HK-2 (cell line): ENCODE results near the gene USH1G.

ENCODE experiments used
- DNase-seq: peaks from one replicate; pipeline ENCODE4 v3.0.0-alpha.2; 2018; ENCODE audit not compliant: unreplicated experiment

Gene USH1G

DNA sequence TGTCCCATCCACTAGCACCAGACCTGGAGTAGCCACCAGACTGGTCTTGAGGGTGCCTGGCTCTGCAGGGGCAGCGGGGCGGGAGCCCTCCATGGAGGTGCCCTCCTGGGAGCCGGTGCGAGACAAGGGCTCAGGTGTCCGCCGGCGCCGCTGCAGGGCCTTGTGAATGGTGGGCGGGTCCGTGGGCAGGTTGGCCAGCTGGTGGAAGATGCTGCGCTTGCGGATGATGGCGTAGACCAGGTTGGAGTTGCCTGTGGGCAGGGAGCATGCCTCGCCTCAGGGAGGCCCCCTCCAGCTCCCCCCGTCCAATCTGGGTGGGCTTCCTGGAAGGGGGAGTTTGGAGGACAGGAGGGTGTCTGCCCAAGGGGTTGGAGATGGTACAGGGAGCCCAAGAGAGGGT is 31.1 kb upstream of the USH1G start:
- DNase-seq: no peak

DNA sequence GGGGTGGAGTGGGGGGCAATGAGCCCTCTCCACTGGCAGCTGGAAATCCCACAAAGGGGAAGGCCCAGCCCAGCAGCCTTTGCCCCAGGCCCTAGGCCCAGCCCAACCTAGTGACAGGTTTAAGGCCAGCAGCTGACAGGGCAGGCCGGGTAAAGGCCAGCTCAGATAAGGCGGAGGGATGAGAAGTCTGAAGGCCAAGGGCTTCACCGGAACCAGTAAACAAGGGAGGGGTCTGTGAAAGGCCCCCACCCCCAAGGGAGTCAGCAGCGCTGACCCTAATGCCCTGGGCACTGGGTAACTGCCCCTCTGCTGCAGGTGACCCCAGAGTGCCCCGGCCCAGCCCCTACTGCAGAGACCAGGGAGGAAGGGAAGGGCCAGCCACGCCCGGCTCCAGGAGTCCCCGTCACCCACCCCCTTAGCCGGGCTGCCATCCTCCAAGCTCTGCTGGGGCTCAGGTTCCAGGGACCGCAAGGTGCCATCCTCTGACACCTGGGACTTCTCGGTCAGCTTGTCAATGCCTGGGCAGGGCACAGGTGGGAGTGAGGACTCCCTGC is 30.2 kb upstream of the USH1G start:
- DNase-seq: no peak

DNA sequence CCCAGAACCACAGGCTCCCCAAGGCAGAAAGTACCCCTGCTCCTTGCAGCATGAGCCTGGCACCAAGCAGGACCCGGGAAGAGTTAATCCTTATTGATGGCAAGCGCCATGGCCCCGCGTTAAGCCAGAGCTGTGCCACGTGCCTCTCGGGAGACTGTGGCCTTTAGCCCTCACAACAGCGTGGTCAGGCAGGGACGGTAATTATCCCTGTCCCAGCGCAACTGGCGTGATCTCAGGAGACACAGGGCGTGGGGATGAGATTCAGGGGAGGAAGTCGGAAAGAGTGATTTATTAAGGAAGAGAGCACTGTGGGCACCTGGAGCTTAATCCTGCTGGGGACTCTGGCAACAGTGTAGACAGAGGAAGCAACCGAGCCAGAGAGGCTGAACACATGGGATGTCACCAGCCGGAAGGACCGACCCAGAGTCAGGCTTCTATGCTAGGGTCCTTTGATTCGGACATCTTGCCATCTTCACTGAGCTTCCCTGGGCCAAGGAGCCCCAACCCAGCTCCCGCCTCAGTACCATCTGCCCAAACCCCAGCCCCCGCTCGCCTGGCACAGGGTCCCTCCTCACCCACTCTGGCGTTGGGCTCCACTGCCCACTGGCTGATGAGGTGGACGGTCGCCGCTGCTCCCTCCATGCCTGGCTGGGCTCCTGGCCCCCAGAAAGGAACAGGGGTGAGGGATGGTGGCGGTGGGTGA is 29.5 kb upstream of the USH1G start:
- no peak for DNase-seq

DNA sequence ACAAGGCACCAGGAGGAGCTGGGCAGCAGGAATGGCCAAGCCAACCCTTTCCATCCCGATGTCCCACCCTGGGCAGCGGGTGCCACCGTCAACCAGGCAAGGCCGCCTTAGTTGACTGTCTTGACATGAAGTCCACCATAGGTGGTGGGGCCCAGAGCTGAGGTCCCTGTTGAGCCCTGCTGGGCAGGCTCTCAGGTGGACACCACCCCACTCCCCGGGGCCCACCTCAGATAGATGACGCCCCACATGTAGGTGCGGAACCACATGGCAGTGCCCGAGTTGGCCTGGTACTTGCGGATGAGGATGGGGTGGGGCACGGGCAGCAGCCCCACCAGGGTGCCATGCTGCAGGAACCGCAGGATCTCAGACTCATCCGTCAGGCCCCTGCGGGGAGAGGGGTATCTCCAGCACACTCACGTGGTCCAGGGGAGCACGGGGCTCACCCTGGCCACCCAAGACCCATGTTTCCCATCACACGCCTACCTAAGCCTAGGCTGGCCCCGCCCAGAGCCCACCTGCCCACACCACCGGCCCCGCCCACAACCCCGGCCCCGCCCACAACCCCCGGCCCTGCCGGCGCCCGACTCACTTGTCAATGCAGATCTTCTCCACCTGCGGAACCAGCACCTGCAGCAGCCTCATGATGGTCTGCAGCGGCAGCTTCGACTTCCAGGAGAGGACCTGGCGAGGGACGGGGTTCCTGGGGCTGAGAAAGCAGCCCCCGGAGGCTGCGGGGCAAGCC is 28.8 kb upstream of the USH1G start:
- no peak for DNase-seq

DNA sequence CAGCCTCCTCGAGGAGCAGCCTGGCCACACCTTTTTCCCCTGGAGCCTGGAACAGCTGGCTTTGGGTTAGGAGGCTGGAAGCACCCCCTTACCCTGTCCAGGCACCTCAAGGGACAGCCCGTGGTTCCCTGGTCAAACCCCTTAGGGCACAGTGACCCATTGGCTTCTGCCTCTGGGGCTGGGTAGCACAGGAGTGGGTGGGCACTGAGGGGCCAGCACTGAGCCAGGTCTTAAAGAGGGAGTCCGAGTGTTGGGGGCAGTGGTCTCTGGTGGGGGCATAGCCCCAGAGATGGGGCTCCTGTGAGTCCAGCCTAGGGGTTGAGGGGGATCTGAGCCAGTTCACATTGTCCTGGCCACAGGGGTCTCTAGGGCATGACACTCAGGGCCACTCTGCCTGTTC is 28.0 kb upstream of the USH1G start:
- no peak for DNase-seq

DNA sequence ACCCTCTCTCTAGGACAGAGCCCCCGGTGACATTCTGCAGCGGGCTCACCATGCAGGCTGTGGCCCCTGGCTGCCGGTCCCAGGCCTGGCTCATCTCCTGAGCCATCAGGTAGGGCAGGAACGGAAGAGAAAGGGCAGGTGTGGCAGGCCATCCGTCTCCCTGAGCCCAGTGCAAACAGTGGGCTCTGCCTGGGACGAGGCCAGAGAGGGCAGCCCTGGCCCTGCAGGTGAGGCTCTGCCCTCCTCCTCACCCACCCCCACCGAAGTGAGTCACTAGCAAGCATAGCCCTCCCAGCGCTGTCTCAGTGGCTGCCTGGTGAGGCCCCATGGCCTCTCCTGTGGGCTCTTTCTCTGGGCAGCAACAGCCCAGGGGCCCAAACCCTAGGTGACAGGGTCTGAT is 27.2 kb upstream of the USH1G start:
- DNase-seq: peak; percentile 22

DNA sequence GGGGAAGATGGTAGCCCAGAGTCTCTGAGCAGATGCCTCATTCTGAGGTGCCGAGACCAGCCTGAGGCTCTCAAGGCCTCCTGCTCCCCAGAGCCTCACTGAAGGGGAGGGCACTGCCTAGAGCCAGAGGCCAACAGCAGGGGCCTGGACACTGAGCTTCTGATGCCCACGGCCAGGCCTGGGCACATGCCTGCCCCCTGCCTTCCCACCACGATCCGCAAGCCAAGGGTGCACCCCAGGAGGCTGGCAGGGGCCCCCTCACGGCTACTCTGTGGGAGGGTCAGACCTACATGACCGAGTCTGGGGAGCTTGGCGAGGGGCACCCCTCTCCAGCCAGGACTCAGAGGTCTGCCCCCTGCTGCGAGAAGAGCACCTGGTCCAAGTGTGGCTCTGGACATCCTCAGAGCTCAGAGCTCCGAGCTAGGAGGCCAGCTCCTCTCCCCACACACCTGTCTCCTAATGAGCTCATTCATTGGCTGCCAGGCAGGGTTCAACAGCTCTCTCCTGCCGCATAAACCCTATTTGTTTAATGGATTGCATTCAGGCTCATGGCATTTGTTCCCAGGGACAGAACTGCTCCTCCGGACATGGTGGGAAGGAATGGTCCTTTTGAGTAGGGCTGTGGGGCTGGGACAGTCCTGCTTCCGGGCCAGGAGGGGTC is 26.5 kb upstream of the USH1G start:
- no peak for DNase-seq

DNA sequence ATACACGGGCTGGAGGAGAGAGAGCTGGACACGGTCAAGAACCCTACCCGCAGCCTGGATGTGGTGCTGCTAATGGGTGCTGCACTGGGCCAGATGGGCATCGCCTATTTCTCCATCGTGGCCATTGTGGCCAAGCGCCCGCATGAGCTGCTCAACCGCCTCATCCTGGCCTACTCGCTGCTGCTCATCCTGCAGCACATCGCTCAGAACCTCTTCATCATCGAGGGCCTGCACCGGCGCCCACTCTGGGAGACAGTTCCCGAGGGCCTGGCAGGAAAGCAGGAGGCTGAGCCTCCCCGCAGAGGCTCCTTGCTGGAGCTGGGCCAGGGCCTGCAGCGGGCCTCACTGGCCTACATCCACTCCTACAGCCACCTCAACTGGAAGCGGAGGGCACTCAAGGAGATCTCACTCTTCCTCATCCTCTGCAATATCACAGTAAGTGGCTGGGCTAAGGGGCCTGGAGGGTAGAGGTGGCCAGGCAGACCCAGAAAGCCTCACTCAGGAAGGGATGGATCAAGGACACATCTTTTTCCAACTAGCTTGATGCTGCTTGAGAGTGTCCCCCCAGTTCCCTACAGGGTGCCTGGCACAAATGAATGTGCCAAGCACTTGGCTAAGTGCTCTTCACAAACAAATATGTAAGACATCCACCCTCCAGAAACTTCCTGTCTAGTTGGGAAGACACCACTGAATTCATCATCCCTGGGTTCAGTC is 24.1 kb upstream of the USH1G start:
- no peak for DNase-seq

DNA sequence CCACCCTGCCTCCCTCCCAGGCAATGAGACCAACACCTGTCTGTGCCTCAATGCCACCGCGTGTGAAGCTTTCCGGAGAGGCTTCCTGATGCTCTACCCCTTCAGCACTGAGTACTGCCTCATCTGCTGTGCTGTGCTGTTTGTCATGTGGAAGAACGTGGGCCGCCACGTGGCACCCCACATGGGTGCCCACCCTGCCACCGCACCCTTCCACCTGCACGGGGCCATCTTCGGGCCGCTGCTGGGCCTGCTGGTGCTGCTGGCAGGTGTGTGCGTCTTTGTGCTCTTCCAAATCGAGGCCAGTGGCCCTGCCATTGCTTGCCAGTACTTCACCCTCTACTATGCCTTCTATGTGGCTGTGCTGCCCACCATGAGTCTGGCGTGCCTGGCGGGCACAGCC is 23.6 kb upstream of the USH1G start:
- no peak for DNase-seq

DNA sequence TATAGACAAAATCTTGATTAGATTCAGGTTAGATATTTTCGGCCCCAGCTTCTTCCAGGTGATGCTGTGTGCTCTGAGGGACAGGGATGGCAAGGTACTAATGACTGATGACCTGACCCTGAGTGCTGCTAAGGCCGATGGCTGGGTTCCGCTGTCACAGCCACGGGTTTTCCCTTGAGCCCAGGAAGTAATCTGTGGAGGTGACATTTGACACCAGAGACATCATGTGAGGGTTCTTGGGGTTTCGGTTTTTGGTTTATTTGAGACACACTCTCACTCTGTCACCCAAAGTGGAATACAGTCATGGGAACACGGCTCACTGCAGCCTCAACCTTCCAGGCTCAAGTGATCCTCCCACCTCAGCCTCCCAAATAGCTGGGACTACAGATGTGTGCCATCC is 22.5 kb upstream of the USH1G start:
- DNase-seq: no peak

DNA sequence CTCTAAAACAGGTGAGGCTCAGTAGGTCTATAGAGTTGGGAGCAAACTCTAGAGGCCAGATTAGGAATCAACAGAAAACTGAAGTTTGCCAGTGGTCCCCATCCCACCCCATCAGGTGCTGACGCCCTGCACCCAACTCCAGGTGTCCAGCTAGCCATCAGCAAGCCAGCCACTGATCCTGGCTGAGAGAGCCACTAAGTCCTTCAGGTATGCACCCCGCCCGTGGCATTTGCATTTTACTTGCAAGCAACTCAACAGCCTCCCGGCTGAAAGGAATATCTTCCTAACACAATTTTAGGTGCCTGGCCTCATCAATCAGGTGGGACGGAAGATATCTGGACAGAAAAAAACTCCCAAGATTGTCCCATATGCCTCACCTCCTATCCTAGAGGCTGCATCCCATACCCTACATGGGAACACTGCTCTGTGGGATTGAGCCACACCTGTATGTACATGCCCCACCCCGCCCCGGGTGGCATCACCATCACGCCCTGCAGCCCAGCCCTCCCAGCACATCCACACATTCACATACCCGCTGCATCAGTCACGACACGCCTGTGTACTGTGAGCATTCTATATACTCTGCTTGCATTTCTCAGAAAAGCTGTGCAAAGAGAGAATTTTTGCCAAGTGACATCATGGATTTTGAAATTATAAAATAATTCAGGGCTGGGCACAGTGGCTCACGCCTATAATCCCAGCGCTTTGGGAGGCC is 20.9 kb upstream of the USH1G start:
- no peak for DNase-seq

DNA sequence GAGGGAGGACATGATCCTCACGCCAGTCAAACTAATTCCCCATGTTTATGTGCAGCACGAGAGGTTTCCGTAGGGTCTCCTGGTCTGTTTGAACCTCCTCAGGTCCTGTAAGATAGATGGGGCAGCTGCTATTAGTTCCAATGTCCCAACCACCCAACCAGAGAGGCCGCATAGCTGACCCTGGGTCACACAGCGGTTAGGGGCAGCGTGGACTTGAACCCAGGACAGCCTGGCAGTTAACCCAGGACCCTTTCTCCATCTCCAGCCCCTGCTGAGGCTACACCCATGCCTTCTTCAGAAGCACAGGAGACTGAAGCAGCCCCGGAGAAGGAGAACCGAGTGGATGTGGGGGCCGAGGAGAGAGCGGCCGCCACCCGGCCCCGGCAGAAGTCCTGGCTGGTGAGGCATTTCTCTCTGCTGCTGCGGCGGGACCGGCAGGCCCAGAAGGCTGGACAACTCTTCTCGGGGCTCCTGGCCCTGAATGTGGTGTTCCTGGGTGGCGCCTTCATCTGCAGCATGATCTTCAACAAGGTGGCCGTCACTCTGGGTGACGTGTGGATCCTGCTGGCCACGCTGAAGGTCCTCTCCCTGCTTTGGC is 18.2 kb upstream of the USH1G start:
- no peak for DNase-seq

DNA sequence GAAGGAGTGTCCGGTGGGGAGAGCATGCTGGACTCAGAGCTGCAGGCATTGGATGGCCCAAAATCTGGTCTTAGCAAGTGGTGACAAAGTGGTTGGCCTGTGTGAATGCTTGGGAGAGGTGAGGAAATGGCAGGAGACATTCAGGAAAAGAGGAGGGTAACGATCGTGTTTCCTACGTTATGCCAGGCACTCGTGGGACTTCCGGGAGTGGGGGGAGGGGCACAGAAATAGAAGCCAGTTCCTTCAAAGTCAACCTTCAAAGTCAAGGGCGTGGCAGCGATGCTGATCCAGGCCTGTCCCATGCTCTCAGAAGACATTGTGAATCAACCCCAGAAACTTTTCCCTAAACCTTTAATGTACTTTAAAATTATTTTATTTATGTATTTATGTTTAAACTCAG is 16.5 kb upstream of the USH1G start:
- DNase-seq: no peak

DNA sequence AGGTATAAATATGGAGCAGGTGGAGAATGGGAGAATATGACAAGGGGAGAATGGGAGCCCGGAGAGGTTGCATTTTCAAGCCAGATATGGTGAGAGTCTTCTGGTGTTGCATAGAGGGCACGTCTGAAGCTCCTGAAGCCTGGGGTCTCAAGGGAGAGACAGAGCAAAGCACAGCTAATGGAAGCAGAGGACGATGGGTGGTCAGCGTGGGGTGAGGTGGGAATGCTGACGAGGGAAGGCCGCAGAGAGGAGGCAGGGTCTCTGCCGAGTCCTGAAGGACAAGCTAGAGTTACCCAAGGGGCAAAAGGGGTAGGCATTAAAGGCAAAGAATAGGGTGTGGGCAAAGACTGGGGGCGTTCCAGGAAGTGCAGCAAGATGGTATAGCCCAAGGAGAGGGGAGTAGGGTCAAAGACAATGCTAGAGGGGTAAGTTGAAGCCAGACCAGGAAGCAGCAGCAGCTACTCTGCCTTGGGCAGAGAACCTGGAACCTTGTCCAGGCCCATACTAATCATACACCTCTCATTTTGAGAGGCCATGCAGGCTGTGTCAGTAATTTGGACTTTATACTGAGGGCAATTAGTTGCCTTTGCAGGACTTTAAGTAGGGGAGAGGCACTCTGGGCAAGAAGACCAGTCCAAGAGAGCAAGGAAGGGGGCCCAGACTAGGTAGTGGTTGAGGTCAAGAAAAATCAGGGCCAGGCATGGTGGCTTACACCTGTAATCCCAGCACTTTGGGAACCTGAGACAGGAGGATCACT is 15.3 kb upstream of the USH1G start:
- no peak for DNase-seq

DNA sequence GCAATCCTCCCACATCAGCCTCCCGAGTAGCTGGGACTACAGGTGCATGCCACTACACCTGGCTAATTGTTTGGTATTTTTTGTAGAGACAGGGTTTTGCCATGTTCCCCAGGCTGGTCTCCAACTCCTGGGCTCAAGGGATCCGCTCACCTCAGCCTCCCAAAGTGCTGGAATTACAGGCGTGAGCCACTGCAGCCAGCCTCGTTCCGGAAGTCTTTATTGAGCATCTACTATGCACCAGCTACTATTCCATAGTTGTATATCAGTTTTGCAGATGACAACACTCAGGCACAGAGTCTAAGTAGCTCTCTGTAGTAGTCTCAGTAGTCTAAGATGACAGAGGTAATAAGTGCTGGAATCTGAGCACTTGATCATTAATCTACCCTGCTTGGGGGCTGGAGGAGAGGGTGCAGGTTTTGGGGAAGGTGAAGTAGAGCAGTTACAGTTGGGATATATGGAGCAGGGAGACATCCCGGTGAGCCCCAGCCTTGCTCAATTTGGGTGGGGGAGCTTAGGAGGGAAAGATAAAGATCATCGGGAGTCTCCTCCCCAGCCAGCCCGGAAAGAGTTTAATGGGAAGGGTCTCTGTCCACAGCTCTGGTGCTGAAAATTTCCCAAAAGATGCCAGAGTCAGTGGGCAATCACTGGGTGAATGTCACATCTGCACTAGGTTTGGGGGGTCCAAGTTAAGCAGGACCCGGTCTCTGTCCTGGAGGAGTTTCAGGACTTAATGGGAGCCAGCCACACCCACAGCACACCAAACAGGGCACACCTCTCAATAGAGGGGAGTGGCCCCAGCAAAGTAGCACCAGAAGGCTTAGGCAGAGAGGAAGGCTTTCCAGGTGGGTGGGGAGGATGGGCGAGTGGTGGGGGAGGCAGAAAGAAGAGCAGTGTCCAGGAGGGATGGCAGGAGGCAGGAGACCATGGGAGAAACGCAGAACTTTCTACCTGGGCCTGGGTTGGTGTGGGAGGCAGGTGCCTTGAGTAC is 14.3 kb upstream of the USH1G start:
- no peak for DNase-seq

DNA sequence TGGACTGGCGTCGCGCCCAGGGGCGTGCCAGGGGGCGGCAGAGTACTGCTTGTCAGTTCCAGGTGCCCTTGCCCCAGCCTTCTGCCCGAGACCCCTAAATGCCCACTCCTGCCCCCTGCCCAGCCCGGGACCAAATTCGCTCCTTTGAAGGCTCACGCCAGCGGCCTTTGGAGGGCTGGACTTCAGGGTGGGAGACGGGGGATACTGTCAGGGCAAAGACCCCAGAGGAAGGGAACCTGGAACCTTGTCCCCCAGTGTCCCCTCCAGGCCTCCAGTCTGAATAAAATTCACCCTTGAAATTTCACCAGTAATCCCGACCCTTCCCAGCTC is 13.4 kb upstream of the USH1G start:
- no peak for DNase-seq

DNA sequence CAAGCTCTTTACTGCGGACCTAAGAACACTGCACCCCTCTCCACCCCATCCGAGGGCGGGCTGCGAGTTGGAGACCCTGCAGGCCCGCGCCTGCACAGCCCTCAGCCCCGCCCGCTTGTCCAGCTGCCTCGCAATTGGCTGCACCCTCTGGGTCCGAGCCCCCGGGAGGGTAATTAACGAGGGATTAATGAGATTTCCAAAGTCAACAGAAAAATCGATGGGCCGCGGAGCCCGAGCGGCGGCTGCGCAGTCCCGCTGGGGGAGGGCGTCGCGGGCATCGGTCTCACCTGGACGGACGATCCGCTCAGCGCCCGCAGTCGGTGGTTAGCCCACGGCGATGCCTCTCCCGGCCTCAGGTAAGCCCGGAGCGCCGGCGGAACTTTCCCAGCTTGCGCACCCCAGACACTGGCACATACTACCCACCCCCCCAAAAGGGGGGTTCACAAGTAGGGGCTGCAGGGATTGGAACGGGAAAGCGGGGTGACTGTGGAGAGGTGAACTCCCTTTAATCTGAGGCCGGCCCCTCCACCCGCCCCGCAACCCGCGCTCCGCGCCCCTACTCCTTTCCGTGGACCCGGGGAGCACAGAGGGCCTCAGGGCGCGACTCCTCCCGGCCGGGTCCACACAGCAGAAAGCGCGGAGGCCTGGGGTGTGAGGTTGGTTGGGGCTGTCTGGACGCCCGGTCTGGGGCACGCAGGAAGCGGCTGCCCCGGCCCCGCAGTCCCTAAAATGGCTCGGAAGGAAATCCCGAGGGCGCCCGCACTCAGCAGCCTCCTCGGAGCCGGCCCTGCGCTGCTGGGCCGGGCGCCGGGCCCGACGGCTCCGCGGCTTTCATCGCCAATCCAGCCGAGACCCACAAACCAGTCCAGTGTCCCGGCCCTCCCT is 12.8 kb upstream of the USH1G start, which contains the start of gene OTOP3:
Gene OTOP3, plus strand, starts transcription at position 314 of the 885 bp plus-strand sequence. Its CDS starts 24 bp downstream, at position 338.
- no peak for DNase-seq

DNA sequence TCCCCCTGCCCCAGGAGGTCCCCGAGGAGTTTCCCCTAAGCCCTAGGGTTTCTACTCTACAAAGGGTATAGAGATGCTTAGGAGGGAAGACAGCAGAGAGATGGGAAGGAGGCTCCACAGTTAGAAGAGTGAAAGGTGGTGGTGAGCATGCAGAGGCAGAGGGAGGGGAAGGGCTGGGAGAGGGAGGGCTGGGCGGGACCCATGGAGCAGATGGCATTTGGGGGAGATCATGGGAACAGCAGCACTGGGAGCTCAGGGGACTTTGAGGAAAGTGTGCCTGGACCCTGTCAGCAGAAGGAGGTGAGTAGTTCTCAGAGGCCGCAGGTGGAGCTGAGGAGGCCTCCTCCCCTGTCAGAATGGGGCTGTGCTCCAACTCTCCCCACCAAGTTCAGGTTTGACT is 12.0 kb upstream of the USH1G start:
- DNase-seq: no peak
